ENCODE data around the gene VPS37C.
A peak's percentile ranks its signal among the peaks of the same experiment; 100 is the strongest.

VPS37C gene

DNA sequence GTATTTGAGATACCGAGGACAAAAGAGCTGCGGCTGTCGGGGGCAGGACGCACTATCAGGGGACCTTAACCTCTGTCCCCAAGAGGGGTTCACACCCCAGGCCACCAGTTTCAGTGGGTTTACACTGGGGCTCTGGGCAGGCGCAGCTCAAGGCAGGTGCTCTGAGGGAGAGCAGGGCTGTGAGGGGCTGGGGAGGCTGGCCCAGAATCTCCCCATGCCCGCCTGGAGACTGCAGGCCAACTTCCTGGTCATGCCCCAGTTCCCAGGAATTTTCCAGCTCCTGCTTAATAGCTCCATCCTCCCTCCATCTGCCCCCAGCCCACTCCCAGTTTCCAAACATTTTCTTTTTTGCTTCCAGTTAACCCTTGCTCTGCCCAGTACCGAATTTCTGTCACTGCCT lies 34.5 kb upstream of the VPS37C start:
- H3K4me3 ChIP-seq (ENCODE audit: low read depth, low read length) = no peak overlapping the region
- TF ChIP-seq, protein P1, sequence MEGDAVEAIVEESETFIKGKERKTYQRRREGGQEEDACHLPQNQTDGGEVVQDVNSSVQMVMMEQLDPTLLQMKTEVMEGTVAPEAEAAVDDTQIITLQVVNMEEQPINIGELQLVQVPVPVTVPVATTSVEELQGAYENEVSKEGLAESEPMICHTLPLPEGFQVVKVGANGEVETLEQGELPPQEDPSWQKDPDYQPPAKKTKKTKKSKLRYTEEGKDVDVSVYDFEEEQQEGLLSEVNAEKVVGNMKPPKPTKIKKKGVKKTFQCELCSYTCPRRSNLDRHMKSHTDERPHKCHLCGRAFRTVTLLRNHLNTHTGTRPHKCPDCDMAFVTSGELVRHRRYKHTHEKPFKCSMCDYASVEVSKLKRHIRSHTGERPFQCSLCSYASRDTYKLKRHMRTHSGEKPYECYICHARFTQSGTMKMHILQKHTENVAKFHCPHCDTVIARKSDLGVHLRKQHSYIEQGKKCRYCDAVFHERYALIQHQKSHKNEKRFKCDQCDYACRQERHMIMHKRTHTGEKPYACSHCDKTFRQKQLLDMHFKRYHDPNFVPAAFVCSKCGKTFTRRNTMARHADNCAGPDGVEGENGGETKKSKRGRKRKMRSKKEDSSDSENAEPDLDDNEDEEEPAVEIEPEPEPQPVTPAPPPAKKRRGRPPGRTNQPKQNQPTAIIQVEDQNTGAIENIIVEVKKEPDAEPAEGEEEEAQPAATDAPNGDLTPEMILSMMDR (IDR thresholded peaks at IDR 0.05; ENCODE audit: borderline replicate concordance, insufficient read depth, low read depth, low read length) = no peak

DNA sequence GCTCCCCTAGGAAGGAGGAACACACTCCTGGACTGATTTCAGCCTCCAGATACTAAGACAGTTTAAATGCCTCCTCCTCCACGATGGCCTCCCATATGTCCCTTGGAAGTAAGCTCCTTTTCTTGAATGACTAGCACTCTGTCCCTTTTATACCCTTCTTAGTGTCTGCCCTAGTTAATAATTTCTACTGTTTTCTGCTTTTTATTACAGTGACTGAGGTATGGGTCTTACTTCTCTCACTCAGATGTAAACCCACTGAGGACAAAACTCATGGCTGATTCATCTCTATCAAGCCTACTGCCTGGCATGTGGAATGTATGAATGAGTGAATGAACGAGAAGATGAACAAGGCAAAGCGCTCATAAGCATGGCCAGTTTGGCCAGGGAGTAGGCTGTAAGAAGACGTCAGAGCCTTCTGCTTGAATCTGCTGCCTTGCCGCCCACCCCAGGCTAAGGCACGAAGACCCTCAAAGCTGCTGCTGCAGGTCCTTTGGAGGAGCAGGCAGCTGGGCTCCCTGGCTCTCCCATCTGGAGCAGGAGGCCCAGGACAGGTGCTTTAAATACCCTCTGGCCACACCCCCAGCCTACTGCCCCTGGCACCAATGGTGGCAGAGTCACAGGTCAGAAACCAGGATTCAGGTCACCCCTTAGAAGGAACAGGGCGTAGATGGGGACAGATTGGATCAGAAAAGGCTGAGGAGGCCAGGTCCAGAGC lies 33.9 kb upstream of the VPS37C start:
- H3K4me3 ChIP-seq (ENCODE audit: low read depth, low read length) = no peak overlapping the region
- TF ChIP-seq, protein P1 (IDR thresholded peaks at IDR 0.05; ENCODE audit: borderline replicate concordance, insufficient read depth, low read depth, low read length) = no peak

DNA sequence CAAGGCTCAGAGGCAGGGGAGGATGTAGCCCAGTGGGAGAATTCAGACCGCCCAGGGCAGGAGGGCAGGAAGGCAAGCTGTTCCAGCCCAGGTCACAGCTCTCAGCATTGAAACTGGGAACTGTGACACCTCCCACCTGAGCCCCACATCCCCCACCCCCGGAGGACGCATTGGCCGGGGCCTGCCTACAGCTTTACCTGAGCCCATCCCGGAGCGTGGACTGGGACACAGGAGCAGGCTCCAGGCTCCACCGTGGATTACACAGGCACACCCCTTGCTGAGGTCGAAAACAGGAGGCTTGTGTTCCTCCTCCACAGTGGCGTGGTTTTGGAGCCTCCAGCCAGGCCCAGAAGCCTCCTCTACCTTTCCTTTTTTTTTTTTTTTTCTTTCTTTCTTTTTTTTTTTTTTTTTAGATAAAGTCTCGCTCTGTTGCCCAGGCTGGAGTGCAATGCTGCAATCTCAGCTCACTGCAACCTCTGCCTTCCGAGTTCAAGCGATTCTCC lies 33.0 kb upstream of the VPS37C start:
- TF ChIP-seq, protein P1 (IDR thresholded peaks at IDR 0.05; ENCODE audit: borderline replicate concordance, insufficient read depth, low read depth, low read length) = no peak

DNA sequence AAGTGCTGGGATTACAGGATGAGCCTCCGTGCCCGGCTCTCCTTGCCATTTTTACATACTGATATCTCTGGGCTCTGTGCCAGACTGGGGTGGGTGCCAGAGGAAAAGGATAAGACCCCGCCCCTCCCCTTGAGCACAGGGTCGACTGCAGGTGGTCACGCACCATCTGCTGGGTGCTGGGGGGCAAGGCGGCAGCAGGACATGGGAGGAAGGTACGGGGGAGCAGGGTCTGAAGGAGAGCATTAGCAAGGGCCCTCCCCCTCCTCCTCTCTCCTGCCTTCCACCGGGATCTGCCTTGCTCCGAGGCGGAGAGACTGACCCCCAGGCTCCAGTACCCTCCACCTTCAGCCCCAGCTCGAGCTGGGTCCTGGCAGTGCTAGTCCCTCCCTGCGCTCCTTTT lies 32.4 kb upstream of the VPS37C start:
- H3K4me3 ChIP-seq (ENCODE audit: low read depth, low read length) = no peak overlapping the region
- TF ChIP-seq, protein P1 (IDR thresholded peaks at IDR 0.05; ENCODE audit: borderline replicate concordance, insufficient read depth, low read depth, low read length) = no peak

More for the DNA sequence above, 33.0 kb upstream of the VPS37C start:
- no peak overlapping the region for H3K4me3 ChIP-seq (ENCODE audit: low read depth, low read length)

DNA sequence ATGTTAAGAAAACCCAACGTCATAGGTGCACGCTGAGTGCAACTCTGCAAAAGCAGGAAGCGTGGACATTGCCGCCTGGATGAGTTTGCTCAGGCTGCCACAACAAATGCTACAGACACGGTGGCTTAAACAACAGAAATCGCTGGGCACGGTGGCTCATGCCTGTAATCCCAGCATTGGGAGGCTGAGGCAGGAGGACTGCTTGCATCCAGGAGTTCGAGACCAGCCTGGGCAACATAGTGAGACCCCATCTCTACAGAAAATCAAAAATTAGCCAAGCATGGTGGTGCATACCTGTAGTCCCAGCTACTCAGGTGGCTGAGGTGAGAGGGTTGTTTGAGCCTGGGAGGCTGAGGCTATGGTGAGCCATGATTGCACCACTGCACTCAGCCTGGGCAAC lies 28.7 kb upstream of the VPS37C start:
- H3K4me3 ChIP-seq (ENCODE audit: low read depth, low read length) = no peak overlapping the region
- TF ChIP-seq, protein P1 (IDR thresholded peaks at IDR 0.05; ENCODE audit: borderline replicate concordance, insufficient read depth, low read depth, low read length) = no peak

DNA sequence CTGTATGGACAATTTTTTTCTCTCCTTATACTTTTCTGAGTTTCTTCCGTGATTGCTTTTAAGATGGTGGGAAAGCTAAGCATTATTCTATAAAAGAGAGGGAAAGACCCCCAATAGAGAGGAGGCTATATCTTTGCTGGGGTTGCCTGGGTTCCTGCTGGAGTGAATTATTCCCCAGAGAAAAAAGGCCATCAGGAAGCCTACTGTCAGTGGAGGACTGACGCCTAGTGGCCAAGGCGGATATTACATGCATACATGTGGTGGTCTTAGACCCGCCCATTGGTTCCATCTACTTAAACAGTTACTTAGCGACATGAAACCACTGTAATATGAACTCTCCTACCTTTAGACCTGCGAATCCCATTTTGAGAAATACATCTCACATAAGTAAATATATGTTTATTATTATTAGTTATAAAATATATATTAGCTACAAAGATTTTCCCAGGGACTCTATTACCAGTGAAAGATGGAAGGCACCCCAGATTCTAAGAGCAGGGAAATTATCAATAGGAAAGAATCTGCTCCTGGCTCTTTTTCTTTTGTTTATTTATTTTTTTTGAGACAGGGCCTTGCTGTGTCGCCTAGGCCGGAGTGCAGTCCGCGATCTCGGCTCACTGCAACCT lies 26.4 kb upstream of the VPS37C start:
- TF ChIP-seq, protein P1 (IDR thresholded peaks at IDR 0.05; ENCODE audit: borderline replicate concordance, insufficient read depth, low read depth, low read length) = peak; percentile 89
- H3K4me3 ChIP-seq (ENCODE audit: low read depth, low read length) = no peak overlapping the region

DNA sequence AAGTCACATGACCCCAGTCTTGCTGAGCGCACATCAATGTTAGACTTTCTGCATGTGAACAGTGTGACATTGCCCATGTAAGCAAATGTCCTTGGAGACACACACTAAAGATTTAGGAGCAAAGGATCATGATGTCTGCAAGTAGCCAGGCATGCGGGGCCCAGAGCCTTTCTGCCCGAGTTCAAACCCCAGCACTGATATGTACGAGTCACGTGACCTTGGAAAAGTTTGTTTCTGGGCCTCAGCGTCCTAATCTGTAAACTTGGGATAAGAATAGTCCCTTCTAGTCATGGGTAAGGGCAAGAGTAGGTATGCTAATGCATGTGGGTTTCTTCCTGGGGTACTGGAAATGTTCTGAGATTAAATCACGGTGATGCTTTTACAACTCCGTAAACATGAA lies 25.3 kb upstream of the VPS37C start:
- no peak overlapping the region for H3K4me3 ChIP-seq (ENCODE audit: low read depth, low read length)
- TF ChIP-seq, protein P1 (IDR thresholded peaks at IDR 0.05; ENCODE audit: borderline replicate concordance, insufficient read depth, low read depth, low read length) = no peak
